Bronchial epithelial cell (primary cell): ENCODE measurements around the gene ACTA1. TPM values are rescaled to one million over a fixed set of nuclear protein-coding genes. Genes with fewer than 3 reads are reported as not detected.
"Not testable (repeated sequence)": the region's sequence is repeated elsewhere in the genome, so short reads cannot be mapped to it uniquely, and the experiment has no call there.

Source experiments
- DNase-seq: peaks from one replicate; pipeline ENCODE4 v3.0.0-alpha.2; 2010; ENCODE audit warnings: low read depth
- FAIRE-seq: peaks from 2 replicates; lab custom pipeline; 2011; peaks lifted over from hg19 to GRCh38; lab: Jason Lieb, UNC
- H3K27me3 ChIP-seq: 2 replicates; pipeline ENCODE4 v1.5.1; 2011; ENCODE audit warnings: low read length; ENCODE audit not compliant: control insufficient read depth, insufficient read depth
- H3K36me3 ChIP-seq: 2 replicates; pipeline ENCODE4 v1.5.1; 2011; ENCODE audit warnings: low read length; ENCODE audit not compliant: control insufficient read depth, insufficient read depth
- H3K4me3 ChIP-seq: 2 replicates; pipeline ENCODE4 v1.5.1; 2011; ENCODE audit warnings: mild to moderate bottlenecking, low read depth, low read length, control low read depth
- total RNA-seq: library from RNA; depleted of rRNA; stranded (reverse); fragments of >200 nt; gene quantifications from 2 replicates; pipeline ENCODE4 v1.2.1, GENCODE V29; 2014
- TF ChIP-seq, protein P1 (sequence below): IDR thresholded peaks from 2 replicates; pipeline ENCODE4 v1.5.1; 2011; ENCODE audit warnings: mild to moderate bottlenecking, moderate library complexity, low read length, control low read depth, inconsistent platforms; ENCODE audit not compliant: insufficient read depth, severe bottlenecking

ACTA1 gene
- not detected in 2 replicates for total RNA-seq

DNA sequence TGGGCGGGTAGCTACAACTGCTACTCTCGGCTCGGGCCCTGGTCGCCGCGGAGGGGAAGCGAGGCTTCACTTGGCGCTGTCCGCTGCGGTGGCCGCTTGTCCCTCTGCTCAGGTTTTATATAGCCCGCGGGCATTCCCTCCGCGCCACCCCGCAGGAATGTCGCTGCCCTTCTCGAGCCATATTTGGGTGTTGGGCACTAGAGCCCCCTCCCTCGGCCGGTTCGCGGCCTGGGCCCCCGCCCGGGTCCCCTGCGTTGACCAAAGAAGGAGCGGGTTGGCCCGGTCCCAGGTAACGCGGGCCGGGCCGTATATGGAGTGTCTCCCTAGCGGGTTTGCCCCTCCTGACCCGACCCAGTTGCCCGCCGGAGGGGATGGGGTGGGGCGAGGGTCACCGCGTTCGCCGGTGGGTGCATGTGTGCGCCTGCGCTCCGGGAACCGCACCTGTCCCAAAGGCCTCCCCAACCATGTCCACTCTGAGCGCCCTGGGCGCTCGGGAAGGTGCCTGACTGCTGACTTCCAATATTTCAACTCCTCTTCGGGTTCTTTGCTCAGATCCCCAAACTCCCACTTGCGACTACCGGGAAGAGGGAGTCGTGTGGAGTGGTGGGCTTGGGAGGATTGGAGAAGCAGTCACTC, at the start of gene ACTA1:
ACTA1 (minus strand) TSS at position 90 of the 636 bp plus-strand sequence. CDS start 979 bp downstream, outside the sequence.
- Histone ChIP-seq H3K4me3 (no peak within 1 kb of the TSS), H3K27me3 (peaks cover 50% of the 10 kb centered on the region), H3K36me3 (no peaks in the 10 kb centered on the region)
- DNase-seq (no peak), FAIRE-seq (no peak)
- TF ChIP-seq, protein P1, sequence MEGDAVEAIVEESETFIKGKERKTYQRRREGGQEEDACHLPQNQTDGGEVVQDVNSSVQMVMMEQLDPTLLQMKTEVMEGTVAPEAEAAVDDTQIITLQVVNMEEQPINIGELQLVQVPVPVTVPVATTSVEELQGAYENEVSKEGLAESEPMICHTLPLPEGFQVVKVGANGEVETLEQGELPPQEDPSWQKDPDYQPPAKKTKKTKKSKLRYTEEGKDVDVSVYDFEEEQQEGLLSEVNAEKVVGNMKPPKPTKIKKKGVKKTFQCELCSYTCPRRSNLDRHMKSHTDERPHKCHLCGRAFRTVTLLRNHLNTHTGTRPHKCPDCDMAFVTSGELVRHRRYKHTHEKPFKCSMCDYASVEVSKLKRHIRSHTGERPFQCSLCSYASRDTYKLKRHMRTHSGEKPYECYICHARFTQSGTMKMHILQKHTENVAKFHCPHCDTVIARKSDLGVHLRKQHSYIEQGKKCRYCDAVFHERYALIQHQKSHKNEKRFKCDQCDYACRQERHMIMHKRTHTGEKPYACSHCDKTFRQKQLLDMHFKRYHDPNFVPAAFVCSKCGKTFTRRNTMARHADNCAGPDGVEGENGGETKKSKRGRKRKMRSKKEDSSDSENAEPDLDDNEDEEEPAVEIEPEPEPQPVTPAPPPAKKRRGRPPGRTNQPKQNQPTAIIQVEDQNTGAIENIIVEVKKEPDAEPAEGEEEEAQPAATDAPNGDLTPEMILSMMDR = no peak

DNA sequence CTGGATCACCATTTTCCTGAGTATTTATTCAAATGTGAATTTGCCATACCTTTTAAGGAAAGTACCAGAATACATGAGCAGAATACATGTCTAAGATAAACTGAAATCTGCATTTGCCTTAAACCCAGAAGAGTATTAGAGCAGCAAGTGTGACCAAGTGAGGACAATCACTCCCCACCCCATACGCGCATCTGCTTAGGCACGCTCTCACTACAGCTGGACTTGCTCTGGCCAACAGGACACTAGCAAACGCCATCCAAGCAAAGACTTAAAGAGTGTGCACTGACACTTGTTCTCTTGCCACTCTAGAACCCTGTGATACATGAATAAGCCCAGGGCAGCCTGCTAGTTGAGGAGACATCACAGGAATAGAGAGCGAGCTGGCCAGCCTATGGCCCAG, 48.6 kb upstream of the ACTA1 start:
- TF ChIP-seq, protein P1 = no peak
- FAIRE-seq (no peak), DNase-seq (no peak)
- Histone ChIP-seq H3K27me3 (no peaks in the 10 kb centered on the region), H3K36me3 (peaks cover 9% of the 10 kb centered on the region), H3K4me3 (no peak overlapping the region)

DNA sequence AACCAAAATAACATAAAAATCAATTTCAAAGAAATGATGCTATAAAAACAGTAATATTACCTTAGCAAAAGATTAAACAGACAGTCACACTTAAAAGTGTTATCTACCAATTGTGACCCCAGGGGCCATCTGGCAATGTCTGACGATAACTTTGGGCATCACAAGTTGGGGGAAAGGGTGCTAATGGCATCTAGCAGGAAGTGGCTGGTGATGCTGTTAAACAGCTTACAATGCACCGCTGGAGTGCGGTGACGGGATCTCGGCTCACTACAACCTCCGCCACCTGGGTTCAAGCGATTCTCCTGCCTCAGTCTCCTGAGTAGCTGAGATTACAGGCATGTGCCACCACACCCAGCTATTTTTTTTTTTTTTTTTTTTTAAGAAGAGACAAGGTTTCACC, 46.6 kb upstream of the ACTA1 start:
- Histone ChIP-seq H3K36me3 (peaks cover 9% of the 10 kb centered on the region), H3K4me3 (no peak overlapping the region), H3K27me3 (no peaks in the 10 kb centered on the region)
- FAIRE-seq = no peak
- DNase-seq = no peak
- TF ChIP-seq, protein P1 = no peak

DNA sequence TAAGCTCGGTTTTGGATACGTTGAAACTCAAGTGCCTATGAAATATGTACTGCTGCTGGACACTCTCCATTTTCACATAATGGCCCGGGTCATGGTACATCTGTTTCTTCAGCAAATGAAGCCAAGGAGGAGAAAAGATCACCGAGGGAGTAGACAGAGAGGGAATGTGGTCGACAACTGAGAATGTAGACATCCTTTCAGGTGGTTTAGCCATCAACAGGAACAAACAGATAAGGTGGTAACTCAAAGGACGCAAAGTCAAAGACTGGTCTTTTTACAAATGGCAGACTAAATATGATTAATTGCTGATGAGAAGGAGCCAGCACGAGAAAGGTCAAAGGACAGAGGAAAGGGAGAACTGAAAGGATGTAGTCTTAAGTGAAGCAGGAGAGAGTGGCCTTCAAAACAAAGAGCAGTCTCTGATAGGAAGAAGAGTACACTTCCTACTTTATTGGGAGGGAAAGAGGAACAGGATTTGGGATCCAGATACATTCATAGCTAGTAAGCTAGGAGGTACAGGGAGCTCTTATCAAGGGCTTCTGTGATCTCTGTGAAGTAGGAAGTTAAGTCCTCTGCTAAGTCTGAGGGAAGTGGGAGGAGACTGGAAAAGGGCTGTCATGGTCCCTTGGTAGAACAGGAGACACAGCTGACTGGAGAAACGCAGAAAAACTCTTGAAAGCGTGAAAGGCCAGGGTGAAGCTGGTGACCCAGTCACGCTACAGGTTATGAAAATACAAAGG, 45.9 kb upstream of the ACTA1 start:
- no peak for FAIRE-seq

DNA sequence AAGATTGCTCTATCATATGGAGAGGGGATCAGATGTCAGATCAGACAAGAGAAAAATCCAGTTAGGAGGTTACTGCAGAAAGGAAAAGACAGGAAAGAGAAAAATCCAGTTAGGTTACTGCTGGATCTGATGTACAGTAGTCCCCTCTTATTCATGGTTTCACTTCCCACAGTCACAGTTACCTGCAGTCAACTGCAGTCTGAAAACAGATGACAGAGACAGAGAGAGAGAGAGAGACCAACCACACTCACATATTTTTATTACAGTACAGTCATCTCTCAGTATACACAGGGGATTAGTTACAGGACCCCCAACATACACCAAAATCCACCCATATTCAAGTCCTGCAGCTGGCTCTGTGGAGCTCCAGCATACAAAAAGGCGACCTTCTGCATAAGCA, 45.0 kb upstream of the ACTA1 start:
- Histone ChIP-seq H3K27me3 (no peaks in the 10 kb centered on the region), H3K36me3 (peaks cover 14% of the 10 kb centered on the region), H3K4me3 (no peak overlapping the region)
- DNase-seq = no peak
- no peak for FAIRE-seq
- TF ChIP-seq, protein P1 = no peak

More for the DNA sequence above, 45.9 kb upstream of the ACTA1 start:
- DNase-seq = no peak
- no peaks in the 10 kb centered on the region for H3K27me3 ChIP-seq
- peaks cover 10% of the 10 kb centered on the region for H3K36me3 ChIP-seq
- TF ChIP-seq, protein P1 = no peak
- no peak overlapping the region for H3K4me3 ChIP-seq

DNA sequence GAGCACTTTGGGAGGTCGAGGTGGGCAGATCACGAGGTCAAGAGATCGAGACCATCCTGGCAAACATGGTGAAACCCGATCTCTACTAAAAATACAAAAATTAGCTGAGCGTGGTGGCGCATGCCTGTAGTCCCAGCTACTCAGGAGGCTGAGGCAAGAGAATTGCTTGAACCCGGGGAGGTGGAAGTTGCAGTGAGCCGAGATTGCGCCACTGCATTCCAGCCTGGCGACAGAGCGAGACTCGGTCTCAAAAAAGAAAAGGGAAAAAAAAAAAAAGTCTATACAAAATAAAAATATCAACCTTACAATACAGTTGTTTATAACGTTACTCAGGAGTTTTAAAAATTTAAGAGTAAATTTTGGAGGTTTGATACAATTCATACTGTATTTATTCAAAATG, 42.0 kb upstream of the ACTA1 start:
- DNase-seq, H3K27me3 ChIP-seq, H3K4me3 ChIP-seq, FAIRE-seq: not testable (repeated sequence)
- H3K36me3 ChIP-seq = peaks cover 12% of the 10 kb centered on the region
